ENCODE results near the gene ANGPT4. TPM values are rescaled to one million over a fixed set of nuclear protein-coding genes. Genes with fewer than 3 reads are reported as not detected.

Gene ANGPT4
- total RNA-seq, 4 donors from 2014 or later: 0.04 to 0.15 (median 0.10) TPM; not detected in 1

DNA sequence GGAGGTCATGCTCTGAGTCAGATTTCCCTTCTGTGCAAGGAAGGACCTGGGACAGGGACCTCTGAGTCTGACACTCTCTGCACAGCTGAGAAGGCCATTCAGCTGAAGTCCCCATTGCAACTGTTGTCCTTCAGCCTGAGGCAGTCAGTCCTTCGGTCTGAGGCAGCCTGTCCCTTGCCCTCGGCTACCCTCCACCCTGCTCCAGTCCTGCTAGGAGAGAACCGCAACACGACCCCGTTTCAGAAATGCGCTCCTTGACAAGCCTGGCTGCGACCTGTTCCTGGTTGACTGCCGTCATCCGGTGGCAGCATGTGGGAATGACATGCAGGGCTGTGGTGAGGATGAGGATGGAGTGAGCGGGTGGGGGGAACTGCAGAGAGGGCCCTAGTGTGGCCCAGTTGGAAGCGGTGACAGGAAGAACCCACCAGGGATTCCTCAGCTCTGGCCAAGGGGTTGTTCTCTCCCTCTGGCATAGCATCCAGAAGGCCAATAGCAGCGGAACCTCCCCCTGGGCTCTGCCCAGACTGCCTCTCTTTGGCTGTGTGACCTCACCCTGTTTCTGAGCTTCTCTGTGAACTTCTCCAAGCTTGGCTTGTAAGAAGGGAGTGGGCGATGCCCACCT lies 40.3 kb upstream of the ANGPT4 start:
- Histone ChIP-seq H3K9me3 (no peaks in the 10 kb centered on the region), H3K4me1 (no peaks in the 10 kb centered on the region), H3K27ac (no peak overlapping the region), H3K4me3 (no peak overlapping the region), H3K36me3 (no peaks in the 10 kb centered on the region), H3K27me3 (peaks cover 0 to 22% (median 9%) of the 10 kb centered on the region in 3 donors)
- intact Hi-C loops (cut with DNase I; ENCODE audit: low total_unique reads) (loop anchor here (1.0 kb wide), 1 partner anchor 140 kb away; no protein-coding TSS in a partner anchor), in situ Hi-C loops (cut with MboI; ENCODE audit: low sequenced_read_pairs in 4 of 4) (loop anchor here in 3 of 4 donors (5.0 to 25.0 kb wide), 2 partner anchors 139 to 256 kb away; partner anchors contain the start of gene C20orf202 (in 2 of the 3))
- ATAC-seq (peak; percentile 84 to 85), DNase-seq (peak; percentile 21 to 47)
- TF ChIP-seq CTCF (IDR thresholded peaks at IDR 0.05 in 4 of 5, conservative IDR thresholded peaks at IDR 0.05 in 1 of 5): peak; percentile 94 to 98 (median 97)
- TF ChIP-seq POLR2A (IDR thresholded peaks at IDR 0.05): no peak

GRCh38 chr20:955656-956055 lies 39.5 kb upstream of the ANGPT4 start:
- intact Hi-C loops (cut with DNase I; ENCODE audit: low total_unique reads) (loop anchor here (1.0 kb wide), 1 partner anchor 139 kb away; no protein-coding TSS in a partner anchor), in situ Hi-C loops (cut with MboI; ENCODE audit: low sequenced_read_pairs in 4 of 4) (loop anchor here in 3 of 4 donors (5.0 to 25.0 kb wide), 2 partner anchors 138 to 257 kb away; partner anchors contain the start of gene C20orf202 (in 2 of the 3))
- Histone ChIP-seq H3K4me1 (no peaks in the 10 kb centered on the region), H3K9me3 (no peaks in the 10 kb centered on the region), H3K4me3 (no peak overlapping the region), H3K36me3 (no peaks in the 10 kb centered on the region), H3K27me3 (peaks cover 0 to 22% (median 9%) of the 10 kb centered on the region in 3 donors), H3K27ac (no peak overlapping the region)
- DNase-seq (no peak), ATAC-seq (no peak)
- TF ChIP-seq CTCF (IDR thresholded peaks at IDR 0.05 in 4 of 5, conservative IDR thresholded peaks at IDR 0.05 in 1 of 5) (no peak), POLR2A (IDR thresholded peaks at IDR 0.05) (no peak)

DNA sequence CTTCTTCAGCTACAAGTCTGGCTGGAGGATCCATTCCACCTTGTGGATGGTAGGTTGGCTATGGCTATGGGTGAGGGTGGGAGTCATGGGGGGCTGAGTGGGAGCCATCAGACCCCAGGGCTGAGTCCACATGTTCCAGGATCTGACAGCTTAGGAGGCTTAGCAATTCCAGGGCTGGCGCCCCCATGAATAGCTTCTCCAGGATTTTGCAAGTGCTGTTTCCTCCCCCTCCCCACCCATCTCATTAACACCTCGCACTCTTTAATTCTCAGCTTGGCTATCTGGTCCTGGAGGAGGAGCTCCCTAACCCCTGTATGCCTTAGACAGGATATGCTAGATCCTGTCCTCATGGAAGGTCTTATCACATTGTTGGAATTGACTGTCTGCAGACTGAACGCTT lies 39.0 kb upstream of the ANGPT4 start:
- in situ Hi-C loops (cut with MboI; ENCODE audit: low sequenced_read_pairs in 4 of 4) (loop anchor here in 3 of 4 donors (5.0 to 25.0 kb wide), 2 partner anchors 138 to 257 kb away; partner anchors contain the start of gene C20orf202 (in 2 of the 3)), intact Hi-C loops (cut with DNase I; ENCODE audit: low total_unique reads) (no loop called here)
- Histone ChIP-seq H3K27me3 (peaks cover 2 to 22% (median 9%) of the 10 kb centered on the region in 3 donors), H3K9me3 (no peaks in the 10 kb centered on the region), H3K36me3 (no peaks in the 10 kb centered on the region), H3K4me3 (no peak overlapping the region), H3K27ac (no peak overlapping the region), H3K4me1 (no peaks in the 10 kb centered on the region)
- DNase-seq (no peak), ATAC-seq (no peak)
- TF ChIP-seq POLR2A (IDR thresholded peaks at IDR 0.05) (no peak), CTCF (IDR thresholded peaks at IDR 0.05 in 4 of 5, conservative IDR thresholded peaks at IDR 0.05 in 1 of 5) (no peak)

- no peak overlapping the region for H3K4me3 ChIP-seq
- in situ Hi-C loops (cut with MboI; ENCODE audit: low sequenced_read_pairs in 4 of 4) (loop anchor here in 3 of 4 donors (5.0 to 25.0 kb wide), 2 partner anchors 141 to 259 kb away; partner anchors contain the start of gene C20orf202 (in 2 of the 3)), intact Hi-C loops (cut with DNase I; ENCODE audit: low total_unique reads) (no loop called here)
- ATAC-seq: no peak
- H3K27me3 ChIP-seq: peaks cover 5 to 22% (median 9%) of the 10 kb centered on the region in 3 donors
- no peak for DNase-seq
- H3K27ac ChIP-seq: no peak overlapping the region
- H3K4me1 ChIP-seq: no peaks in the 10 kb centered on the region
- TF ChIP-seq CTCF (IDR thresholded peaks at IDR 0.05 in 4 of 5, conservative IDR thresholded peaks at IDR 0.05 in 1 of 5) (no peak), POLR2A (IDR thresholded peaks at IDR 0.05) (no peak)
- no peaks in the 10 kb centered on the region for H3K9me3 ChIP-seq
- H3K36me3 ChIP-seq: no peaks in the 10 kb centered on the region
Observed at GRCh38 chr20:953742-954141, 37.6 kb upstream of the ANGPT4 start.

Data from gastrocnemius medialis (tissue), 4 donors.